ENCODE measurements around the gene TRAF3IP1.
A peak's percentile ranks its signal among the peaks of the same experiment; 100 is the strongest.

Gene TRAF3IP1

GRCh38 chr2:238420878-238421694 is 100.8 kb downstream of the TRAF3IP1 start:
- H3K4ac ChIP-seq (ENCODE audit: low read length) = no peak overlapping the region

GRCh38 chr2:238421695-238422035 is 101.3 kb downstream of the TRAF3IP1 start:
- no peak overlapping the region for H3K23ac ChIP-seq (ENCODE audit: low read depth, low read length, poor library complexity)

More at GRCh38 chr2:238420878-238421694, 100.8 kb downstream of the TRAF3IP1 start:
- H3K4me1 ChIP-seq (ENCODE audit: control insufficient read depth in 2 of 2, insufficient read depth in 1 of 2, low read depth in 1 of 2, low read length in 2 of 2) = peaks cover 9 to 14% of the 10 kb centered on the region in 2 donors
- H3K23ac ChIP-seq (ENCODE audit: low read depth, low read length, poor library complexity) = no peak overlapping the region
- H3K4me2 ChIP-seq (ENCODE audit: insufficient read depth, low read length, poor library complexity, severe bottlenecking) = no peak overlapping the region
- no peak overlapping the region for H2BK5ac ChIP-seq (ENCODE audit: low read length)
- peak overlapping the region; percentile 63 for H2AFZ ChIP-seq (ENCODE audit: low read length)
- no peak overlapping the region for H3K4me3 ChIP-seq (ENCODE audit: low read length in 2 of 2)
- no peak overlapping the region for H3K9ac ChIP-seq (ENCODE audit: low read depth, low read length, poor library complexity)
- no CpG with 5 or more reads among the region's 16 CpGs for WGBS, 2 donors (ENCODE audit: extremely low coverage in 2 of 2, insufficient read length in 2 of 2, insufficient replicate concordance in 1 of 2)
- H2BK12ac ChIP-seq (ENCODE audit: low read length) = no peak overlapping the region
- H3K18ac ChIP-seq (ENCODE audit: low read length) = no peak overlapping the region
- no peak overlapping the region for H3K27ac ChIP-seq (replicated peaks; ENCODE audit: low read length)
- H2BK15ac ChIP-seq (ENCODE audit: low read length) = no peak overlapping the region
- no peaks in the 10 kb centered on the region for H3K36me3 ChIP-seq (replicated peaks in 1 of 2; ENCODE audit: control insufficient read depth in 2 of 2, insufficient read depth in 2 of 2, low read length in 2 of 2)
- H2AK5ac ChIP-seq (ENCODE audit: low read depth, low read length) = no peak overlapping the region
- H4K91ac ChIP-seq (ENCODE audit: low read depth, low read length, poor library complexity) = no peak overlapping the region
- H2BK120ac ChIP-seq (ENCODE audit: low read depth, low read length) = no peak overlapping the region
- no peaks in the 10 kb centered on the region for H3K27me3 ChIP-seq (ENCODE audit: control insufficient read depth in 3 of 3, insufficient read depth in 3 of 3, low read depth in 1 of 3, low read length in 3 of 3)
- no peak overlapping the region for H4K8ac ChIP-seq (ENCODE audit: low read depth, low read length)
- no peak overlapping the region for H3K14ac ChIP-seq (ENCODE audit: low read length)
- H3K9me3 ChIP-seq (replicated peaks in 1 of 2; ENCODE audit: control insufficient read depth in 2 of 2, insufficient read depth in 1 of 2, low read depth in 1 of 2, low read length in 2 of 2) = no peaks in the 10 kb centered on the region
- no peak for DNase-seq (ENCODE audit: low spot score)
- peaks cover 2% of the 10 kb centered on the region for H3K79me1 ChIP-seq (ENCODE audit: low read depth, low read length)

GRCh38 chr2:238422285-238422684 is 102.0 kb downstream of the TRAF3IP1 start:
- H2BK15ac ChIP-seq (ENCODE audit: low read length) = no peak overlapping the region
- no peak overlapping the region for H4K91ac ChIP-seq (ENCODE audit: low read depth, low read length, poor library complexity)
- WGBS, 2 donors (ENCODE audit: extremely low coverage in 2 of 2, insufficient read length in 2 of 2, insufficient replicate concordance in 1 of 2) = no CpG with 5 or more reads among the region's 10 CpGs
- no peak overlapping the region for H3K9ac ChIP-seq (ENCODE audit: low read depth, low read length, poor library complexity)
- no peak overlapping the region for H3K18ac ChIP-seq (ENCODE audit: low read length)
- no peak overlapping the region for H3K4ac ChIP-seq (ENCODE audit: low read length)
- no peaks in the 10 kb centered on the region for H3K9me3 ChIP-seq (replicated peaks in 1 of 2; ENCODE audit: control insufficient read depth in 2 of 2, insufficient read depth in 1 of 2, low read depth in 1 of 2, low read length in 2 of 2)
- no peak for DNase-seq (ENCODE audit: low spot score)
- no peak overlapping the region for H3K4me3 ChIP-seq (ENCODE audit: low read length in 2 of 2)
- H3K79me1 ChIP-seq (ENCODE audit: low read depth, low read length) = peaks cover 4% of the 10 kb centered on the region
- no peak overlapping the region for H3K14ac ChIP-seq (ENCODE audit: low read length)
- no peak overlapping the region for H2BK120ac ChIP-seq (ENCODE audit: low read depth, low read length)
- no peaks in the 10 kb centered on the region for H3K27me3 ChIP-seq (ENCODE audit: control insufficient read depth in 3 of 3, insufficient read depth in 3 of 3, low read depth in 1 of 3, low read length in 3 of 3)
- H3K4me2 ChIP-seq (ENCODE audit: insufficient read depth, low read length, poor library complexity, severe bottlenecking) = no peak overlapping the region
- H3K4me1 ChIP-seq (ENCODE audit: control insufficient read depth in 2 of 2, insufficient read depth in 1 of 2, low read depth in 1 of 2, low read length in 2 of 2) = peaks cover 9 to 16% of the 10 kb centered on the region in 2 donors
- H2AFZ ChIP-seq (ENCODE audit: low read length) = no peak overlapping the region
- H3K23ac ChIP-seq (ENCODE audit: low read depth, low read length, poor library complexity) = no peak overlapping the region
- H2BK5ac ChIP-seq (ENCODE audit: low read length) = no peak overlapping the region
- peak overlapping the region; percentile 53 for H2AK5ac ChIP-seq (ENCODE audit: low read depth, low read length)
- H3K36me3 ChIP-seq (replicated peaks in 1 of 2; ENCODE audit: control insufficient read depth in 2 of 2, insufficient read depth in 2 of 2, low read length in 2 of 2) = no peaks in the 10 kb centered on the region
- H2BK12ac ChIP-seq (ENCODE audit: low read length) = no peak overlapping the region
- no peak overlapping the region for H4K8ac ChIP-seq (ENCODE audit: low read depth, low read length)
- no peak overlapping the region for H3K27ac ChIP-seq (replicated peaks; ENCODE audit: low read length)

More at GRCh38 chr2:238421695-238422035, 101.3 kb downstream of the TRAF3IP1 start:
- H2BK120ac ChIP-seq (ENCODE audit: low read depth, low read length) = no peak overlapping the region
- no peak overlapping the region for H2BK5ac ChIP-seq (ENCODE audit: low read length)
- H4K8ac ChIP-seq (ENCODE audit: low read depth, low read length) = no peak overlapping the region
- no peak overlapping the region for H3K18ac ChIP-seq (ENCODE audit: low read length)
- no CpG with 5 or more reads among the region's 18 CpGs for WGBS, 2 donors (ENCODE audit: extremely low coverage in 2 of 2, insufficient read length in 2 of 2, insufficient replicate concordance in 1 of 2)
- no peak overlapping the region for H3K9ac ChIP-seq (ENCODE audit: low read depth, low read length, poor library complexity)
- H2BK12ac ChIP-seq (ENCODE audit: low read length) = no peak overlapping the region
- no peak for DNase-seq (ENCODE audit: low spot score)
- H3K14ac ChIP-seq (ENCODE audit: low read length) = no peak overlapping the region
- no peaks in the 10 kb centered on the region for H3K27me3 ChIP-seq (ENCODE audit: control insufficient read depth in 3 of 3, insufficient read depth in 3 of 3, low read depth in 1 of 3, low read length in 3 of 3)
- no peak overlapping the region for H3K27ac ChIP-seq (replicated peaks; ENCODE audit: low read length)
- peaks cover 9 to 16% of the 10 kb centered on the region in 2 donors for H3K4me1 ChIP-seq (ENCODE audit: control insufficient read depth in 2 of 2, insufficient read depth in 1 of 2, low read depth in 1 of 2, low read length in 2 of 2)
- no peak overlapping the region for H2BK15ac ChIP-seq (ENCODE audit: low read length)
- no peaks in the 10 kb centered on the region for H3K9me3 ChIP-seq (replicated peaks in 1 of 2; ENCODE audit: control insufficient read depth in 2 of 2, insufficient read depth in 1 of 2, low read depth in 1 of 2, low read length in 2 of 2)
- H4K91ac ChIP-seq (ENCODE audit: low read depth, low read length, poor library complexity) = no peak overlapping the region
- no peak overlapping the region for H2AK5ac ChIP-seq (ENCODE audit: low read depth, low read length)
- peaks cover 2% of the 10 kb centered on the region for H3K79me1 ChIP-seq (ENCODE audit: low read depth, low read length)
- no peak overlapping the region for H3K4ac ChIP-seq (ENCODE audit: low read length)
- no peaks in the 10 kb centered on the region for H3K36me3 ChIP-seq (replicated peaks in 1 of 2; ENCODE audit: control insufficient read depth in 2 of 2, insufficient read depth in 2 of 2, low read length in 2 of 2)
- no peak overlapping the region for H3K4me3 ChIP-seq (ENCODE audit: low read length in 2 of 2)
- H2AFZ ChIP-seq (ENCODE audit: low read length) = peak overlapping the region; percentile 63
- no peak overlapping the region for H3K4me2 ChIP-seq (ENCODE audit: insufficient read depth, low read length, poor library complexity, severe bottlenecking)

- Histone ChIP-seq H3K27ac (replicated peaks; ENCODE audit: low read length) (no peak overlapping the region), H3K18ac (ENCODE audit: low read length) (no peak overlapping the region), H3K4me3 (ENCODE audit: low read length in 2 of 2) (no peak overlapping the region), H3K9me3 (replicated peaks in 1 of 2; ENCODE audit: control insufficient read depth in 2 of 2, insufficient read depth in 1 of 2, low read depth in 1 of 2, low read length in 2 of 2) (no peaks in the 10 kb centered on the region), H3K4me1 (ENCODE audit: control insufficient read depth in 2 of 2, insufficient read depth in 1 of 2, low read depth in 1 of 2, low read length in 2 of 2) (peaks cover 11 to 17% of the 10 kb centered on the region in 2 donors), H2BK12ac (ENCODE audit: low read length) (no peak overlapping the region), H2BK120ac (ENCODE audit: low read depth, low read length) (peak overlapping the region; percentile 82), H2AK5ac (ENCODE audit: low read depth, low read length) (peak overlapping the region; percentile 53), H2BK5ac (ENCODE audit: low read length) (no peak overlapping the region), H2AFZ (ENCODE audit: low read length) (no peak overlapping the region), H4K8ac (ENCODE audit: low read depth, low read length) (no peak overlapping the region), H4K91ac (ENCODE audit: low read depth, low read length, poor library complexity) (no peak overlapping the region), H3K36me3 (replicated peaks in 1 of 2; ENCODE audit: control insufficient read depth in 2 of 2, insufficient read depth in 2 of 2, low read length in 2 of 2) (no peaks in the 10 kb centered on the region), H2BK15ac (ENCODE audit: low read length) (no peak overlapping the region), H3K4ac (ENCODE audit: low read length) (no peak overlapping the region), H3K14ac (ENCODE audit: low read length) (no peak overlapping the region), H3K27me3 (ENCODE audit: control insufficient read depth in 3 of 3, insufficient read depth in 3 of 3, low read depth in 1 of 3, low read length in 3 of 3) (no peaks in the 10 kb centered on the region), H3K23ac (ENCODE audit: low read depth, low read length, poor library complexity) (no peak overlapping the region), H3K9ac (ENCODE audit: low read depth, low read length, poor library complexity) (no peak overlapping the region), H3K4me2 (ENCODE audit: insufficient read depth, low read length, poor library complexity, severe bottlenecking) (no peak overlapping the region), H3K79me1 (ENCODE audit: low read depth, low read length) (peaks cover 7% of the 10 kb centered on the region)
- WGBS, 2 donors (ENCODE audit: extremely low coverage in 2 of 2, insufficient read length in 2 of 2, insufficient replicate concordance in 1 of 2) = no CpG with 5 or more reads among the region's 7 CpGs
- no peak for DNase-seq (ENCODE audit: low spot score)
Measured at GRCh38 chr2:238422940-238423339, 102.6 kb downstream of the TRAF3IP1 start.

All from neuronal stem cell (in vitro differentiated cells).